Liver (tissue), 9 donors: Measurements from ENCODE around the gene GPR156. TPM values are rescaled to one million over a fixed set of nuclear protein-coding genes. Genes with fewer than 3 reads are reported as not detected.

Source experiments
- DNase-seq: peaks from one replicate; pipeline ENCODE4 v3.0.0-alpha.2; 2017; ENCODE audit warnings: low spot score
- H3K27ac ChIP-seq, 2 donors: one replicate each; pipeline ENCODE4 v1.7.0; 2013; ENCODE audit warnings: inconsistent platforms in 2 of 2, low read length in 2 of 2, control low read depth in 1 of 2, low read depth in 1 of 2, mild to moderate bottlenecking in 1 of 2
- H3K27me3 ChIP-seq, 4 donors: one replicate each; pipeline versions ENCODE4 v1.6.1 to v1.7.0; 2013; ENCODE audit warnings: low read length in 3 of 4, inconsistent platforms in 1 of 4, mild to moderate bottlenecking in 1 of 4, moderate library complexity in 1 of 4; ENCODE audit not compliant: control insufficient read depth in 4 of 4, insufficient read depth in 4 of 4
- H3K36me3 ChIP-seq, 4 donors: one replicate each; pipeline versions ENCODE4 v1.6.1 to v1.7.0; 2013; ENCODE audit warnings: low read length in 3 of 4, mild to moderate bottlenecking in 3 of 4, low read depth in 1 of 4, moderate library complexity in 1 of 4; ENCODE audit not compliant: control insufficient read depth in 4 of 4, insufficient read depth in 3 of 4
- H3K4me1 ChIP-seq, 4 donors: one replicate each; pipeline versions ENCODE4 v1.6.1 to v1.7.0; 2013; ENCODE audit warnings: low read length in 3 of 4, mild to moderate bottlenecking in 3 of 4, moderate library complexity in 1 of 4; ENCODE audit not compliant: control insufficient read depth in 4 of 4, insufficient read depth in 4 of 4
- H3K4me3 ChIP-seq, 3 donors: one replicate each; pipeline versions ENCODE4 v1.6.1 to v1.7.0; 2013; ENCODE audit warnings: low read length in 3 of 3, control low read depth in 1 of 3, low read depth in 1 of 3, mild to moderate bottlenecking in 1 of 3
- H3K9ac ChIP-seq, 2 donors: one replicate each; pipeline ENCODE4 v1.7.0; 2013; ENCODE audit warnings: low read length in 2 of 2, mild to moderate bottlenecking in 2 of 2, moderate library complexity in 2 of 2, control low read depth in 1 of 2, low read depth in 1 of 2
- H3K9me3 ChIP-seq, 4 donors: one replicate each; pipeline versions ENCODE4 v1.6.1 to v1.7.0; 2013; ENCODE audit warnings: low read length in 3 of 4; ENCODE audit not compliant: control insufficient read depth in 4 of 4
- ATF3 ChIP-seq: IDR thresholded peaks from 2 replicates; pipeline ENCODE4 v1.6.1; 2016; ENCODE audit warnings: antibody characterized with exemption
- CTCF ChIP-seq: fragments of 150-350 bp; IDR thresholded peaks from 2 replicates; pipeline ENCODE4 v1.5.1; 2017; ENCODE audit warnings: improper control_type of control experiment, low read depth, low read length; ENCODE audit not compliant: missing input control
- EGR1 ChIP-seq, 2 donors: IDR thresholded peaks; 2 replicates each; pipeline ENCODE4 v1.6.1; 2016 to 2018; ENCODE audit warnings: antibody characterized with exemption in 2 of 2, low read depth in 2 of 2
- FOXA1 ChIP-seq: IDR thresholded peaks from 2 replicates; pipeline ENCODE4 v1.6.1; 2016; ENCODE audit warnings: antibody characterized with exemption
- FOXA2 ChIP-seq: IDR thresholded peaks from 2 replicates; pipeline ENCODE4 v1.6.1; 2016; ENCODE audit warnings: antibody characterized with exemption
- GABPA ChIP-seq, 2 donors: IDR thresholded peaks in 1 of 2; conservative IDR thresholded peaks in 1 of 2; 2 replicates each; pipeline ENCODE4 v1.6.1; 2016; ENCODE audit warnings: antibody characterized with exemption in 2 of 2, mild to moderate bottlenecking in 1 of 2, moderate library complexity in 1 of 2
- HNF4A ChIP-seq, 2 donors: conservative IDR thresholded peaks; 2 replicates each; pipeline ENCODE4 v1.6.1; 2016; ENCODE audit warnings: antibody characterized with exemption in 2 of 2, mild to moderate bottlenecking in 2 of 2
- HNF4G ChIP-seq: IDR thresholded peaks from 2 replicates; pipeline ENCODE4 v1.6.1; 2016; ENCODE audit warnings: antibody characterized with exemption
- JUND ChIP-seq, 2 donors: IDR thresholded peaks; 2 replicates each; pipeline ENCODE4 v1.6.1; 2016; ENCODE audit warnings: antibody characterized with exemption in 2 of 2
- MAX ChIP-seq: IDR thresholded peaks from 2 replicates; pipeline ENCODE4 v1.6.1; 2016; ENCODE audit warnings: antibody characterized with exemption
- NR2F2 ChIP-seq: IDR thresholded peaks from 2 replicates; pipeline ENCODE4 v1.6.1; 2016; ENCODE audit warnings: antibody characterized with exemption
- RAD21 ChIP-seq, 2 donors: IDR thresholded peaks; 2 replicates each; pipeline ENCODE4 v1.6.1; 2016; ENCODE audit warnings: antibody characterized with exemption in 2 of 2, mild to moderate bottlenecking in 2 of 2
- REST ChIP-seq: IDR thresholded peaks from 2 replicates; pipeline ENCODE4 v1.6.1; 2016; ENCODE audit warnings: antibody characterized with exemption, mild to moderate bottlenecking
- RXRA ChIP-seq, 2 donors: IDR thresholded peaks; 2 replicates each; pipeline ENCODE4 v1.6.1; 2017 to 2018; ENCODE audit warnings: antibody characterized with exemption in 2 of 2, mild to moderate bottlenecking in 1 of 2
- SP1 ChIP-seq: IDR thresholded peaks from 2 replicates; pipeline ENCODE4 v1.6.1; 2018; ENCODE audit warnings: antibody characterized with exemption, mild to moderate bottlenecking
- TAF1 ChIP-seq: conservative IDR thresholded peaks from 2 replicates; pipeline ENCODE4 v1.6.1; 2016; ENCODE audit warnings: antibody characterized with exemption, mild to moderate bottlenecking
- YY1 ChIP-seq: IDR thresholded peaks from 2 replicates; pipeline ENCODE4 v1.6.1; 2016; ENCODE audit warnings: antibody characterized with exemption, mild to moderate bottlenecking
- ZBTB33 ChIP-seq: IDR thresholded peaks from 2 replicates; pipeline ENCODE4 v1.6.1; 2016; ENCODE audit warnings: antibody characterized with exemption
- WGBS: extraction: QIAGEN DNeasy Blood & Tissue Kit; methylation state at CpG from one replicate; pipeline ENCODE4 v1.1.7; 2013; 5-methylcytosine and 5-hydroxymethylcytosine counted together
- polyA plus RNA-seq, 2 donors: library from polyadenylated mRNA; stranded (reverse) in 1 of 2; unstranded in 1 of 2; fragments of 200-250 nt in 1 of 2; fragments of >200 nt in 1 of 2; fragmentation: Nextera tagmentation in 1 of 2; extraction: Ambion mirVana in 1 of 2; gene quantifications; one replicate each; pipeline versions ENCODE4 v1.2.1 to v1.2.3, GENCODE V29; 2013 to 2015
- total RNA-seq, 2 donors: library from RNA; depleted of rRNA; stranded (reverse); fragments of >200 nt; gene quantifications; one replicate each; pipeline ENCODE4 v1.2.3, GENCODE V29; 2014
- donor health status: healthy.
- donor health status: healthy.
- donor health status: healthy.
- donor health status: healthy.
- donor health status: healthy.

GPR156 gene
- total and polyA plus RNA-seq, 4 donors, result 0.02 to 0.17 (median 0.09) TPM; not detected in 1

GRCh38 chr3:120140098-120140742, 144.8 kb downstream of the GPR156 start (continued):
- TF ChIP-seq ATF3, result no peak
- no peak for TF ChIP-seq NR2F2
- TF ChIP-seq RAD21 (IDR thresholded peaks at IDR 0.05), result no peak
- TF ChIP-seq FOXA1, result no peak
- TF ChIP-seq EGR1 (IDR thresholded peaks at IDR 0.05; ENCODE audit: low read depth in 2 of 2), result no peak

- H3K9me3 ChIP-seq, result no peaks in the 10 kb centered on the region
- no peak overlapping the region for H3K9ac ChIP-seq
- WGBS, result 98% methylated on average over 4 of the region's 4 CpGs
- no peaks in the 10 kb centered on the region for H3K27me3 ChIP-seq
- TF ChIP-seq MAX (no peak), FOXA2 (no peak), HNF4A (conservative IDR thresholded peaks at IDR 0.05) (no peak), RXRA (IDR thresholded peaks at IDR 0.05) (no peak), CTCF (no peak), EGR1 (IDR thresholded peaks at IDR 0.05; ENCODE audit: low read depth in 2 of 2) (no peak), RAD21 (IDR thresholded peaks at IDR 0.05) (no peak), JUND (IDR thresholded peaks at IDR 0.05) (no peak), YY1 (no peak), ZBTB33 (no peak), GABPA (IDR thresholded peaks at IDR 0.05 in 1 of 2, conservative IDR thresholded peaks at IDR 0.05 in 1 of 2) (no peak), TAF1 (no peak), SP1 (no peak), HNF4G (no peak), NR2F2 (no peak), REST (no peak), ATF3 (no peak), FOXA1 (no peak)
- H3K4me3 ChIP-seq, result no peak overlapping the region
- no peaks in the 10 kb centered on the region for H3K36me3 ChIP-seq
- H3K27ac ChIP-seq, result no peak overlapping the region
- H3K4me1 ChIP-seq, result no peaks in the 10 kb centered on the region
- DNase-seq, result no peak
These were observed 145.9 kb downstream of the GPR156 start for GRCh38 chr3:120139140-120139539.
